HFF-Myc (cell line): ENCODE measurements around the gene MOB3B.
"Not testable (repeated sequence)": the region's sequence is repeated elsewhere in the genome, so short reads cannot be mapped to it uniquely, and the experiment has no call there.

Experiments
- DNase-seq: peaks from one replicate; pipeline ENCODE4 v3.0.0-alpha.2; 2011; ENCODE audit warnings: low read depth; ENCODE audit errors: extremely low read depth
- H3K4me3 ChIP-seq: replicated peaks from 2 replicates; pipeline ENCODE4 v1.5.1; 2011; ENCODE audit warnings: low read depth, mild to moderate bottlenecking, control low read depth, low read length
- TF ChIP-seq, protein P1 (sequence below): IDR thresholded peaks from 2 replicates; pipeline ENCODE4 v1.5.1; 2012; ENCODE audit warnings: mild to moderate bottlenecking, low read depth, low read length, control low read depth; ENCODE audit errors: missing control alignments

MOB3B gene

DNA sequence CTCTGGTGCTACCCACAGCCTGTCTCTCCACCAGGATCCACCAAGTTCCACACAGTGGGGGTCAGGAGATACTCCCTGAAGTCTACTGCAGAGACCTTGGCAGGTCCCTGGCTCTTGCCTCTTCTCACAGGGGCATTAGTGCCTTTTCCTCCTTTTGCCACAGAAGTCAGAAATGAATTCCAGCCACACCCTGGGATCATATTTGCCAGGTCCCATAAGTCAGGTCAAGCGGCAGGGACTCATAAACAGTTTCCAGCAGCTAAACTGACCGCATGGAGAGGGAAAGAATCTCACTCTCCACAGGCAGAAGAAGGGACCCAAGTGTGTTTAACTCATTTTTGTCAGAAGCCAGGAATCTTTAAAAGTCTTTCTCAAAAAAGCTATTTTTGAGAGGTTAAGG lies 18.8 kb downstream of the MOB3B start:
- TF ChIP-seq, protein P1, sequence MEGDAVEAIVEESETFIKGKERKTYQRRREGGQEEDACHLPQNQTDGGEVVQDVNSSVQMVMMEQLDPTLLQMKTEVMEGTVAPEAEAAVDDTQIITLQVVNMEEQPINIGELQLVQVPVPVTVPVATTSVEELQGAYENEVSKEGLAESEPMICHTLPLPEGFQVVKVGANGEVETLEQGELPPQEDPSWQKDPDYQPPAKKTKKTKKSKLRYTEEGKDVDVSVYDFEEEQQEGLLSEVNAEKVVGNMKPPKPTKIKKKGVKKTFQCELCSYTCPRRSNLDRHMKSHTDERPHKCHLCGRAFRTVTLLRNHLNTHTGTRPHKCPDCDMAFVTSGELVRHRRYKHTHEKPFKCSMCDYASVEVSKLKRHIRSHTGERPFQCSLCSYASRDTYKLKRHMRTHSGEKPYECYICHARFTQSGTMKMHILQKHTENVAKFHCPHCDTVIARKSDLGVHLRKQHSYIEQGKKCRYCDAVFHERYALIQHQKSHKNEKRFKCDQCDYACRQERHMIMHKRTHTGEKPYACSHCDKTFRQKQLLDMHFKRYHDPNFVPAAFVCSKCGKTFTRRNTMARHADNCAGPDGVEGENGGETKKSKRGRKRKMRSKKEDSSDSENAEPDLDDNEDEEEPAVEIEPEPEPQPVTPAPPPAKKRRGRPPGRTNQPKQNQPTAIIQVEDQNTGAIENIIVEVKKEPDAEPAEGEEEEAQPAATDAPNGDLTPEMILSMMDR: no peak
- no peak for DNase-seq
- H3K4me3 ChIP-seq: no peak overlapping the region

DNA sequence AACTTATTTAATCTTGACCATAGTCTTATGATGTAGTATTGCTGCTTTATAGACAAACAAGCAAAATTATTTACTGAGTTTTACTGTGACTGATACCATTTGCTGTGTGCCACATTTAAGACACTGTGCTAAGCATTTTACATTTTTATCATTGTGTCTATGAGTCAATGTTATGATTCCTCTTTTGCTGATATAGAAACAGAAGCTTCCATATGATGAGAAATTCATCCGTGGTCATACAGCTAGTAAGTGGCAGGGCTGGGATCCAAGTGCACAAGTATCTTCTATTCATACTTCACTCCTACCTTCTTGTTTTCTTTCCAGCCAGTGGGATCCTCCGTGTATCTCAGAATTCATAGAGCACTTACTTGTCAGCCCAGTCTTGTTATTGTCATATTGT lies 22.6 kb downstream of the MOB3B start:
- H3K4me3 ChIP-seq: no peak overlapping the region
- TF ChIP-seq, protein P1: no peak
- DNase-seq: no peak

DNA sequence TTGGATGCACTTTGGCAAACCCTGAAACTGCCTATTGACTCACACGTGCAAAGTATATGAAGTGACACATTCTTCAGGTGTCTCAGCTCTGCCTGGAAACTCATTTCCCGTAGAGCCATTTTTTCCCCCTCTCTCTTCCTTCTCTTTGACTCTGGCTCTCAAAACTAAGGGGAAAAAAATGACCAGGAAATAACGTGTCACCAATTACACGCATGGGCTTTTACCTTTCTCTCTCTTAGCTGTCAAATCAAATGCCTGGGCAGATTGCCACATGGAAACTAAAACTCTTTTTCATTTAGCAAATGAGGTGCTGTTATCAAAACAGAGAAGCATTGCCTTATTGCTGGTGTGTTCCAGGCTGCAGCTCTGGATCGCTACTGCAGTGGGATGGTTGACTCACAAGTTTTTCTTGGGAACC lies 23.9 kb downstream of the MOB3B start:
- no peak overlapping the region for H3K4me3 ChIP-seq
- no peak for DNase-seq
- TF ChIP-seq, protein P1: no peak

DNA sequence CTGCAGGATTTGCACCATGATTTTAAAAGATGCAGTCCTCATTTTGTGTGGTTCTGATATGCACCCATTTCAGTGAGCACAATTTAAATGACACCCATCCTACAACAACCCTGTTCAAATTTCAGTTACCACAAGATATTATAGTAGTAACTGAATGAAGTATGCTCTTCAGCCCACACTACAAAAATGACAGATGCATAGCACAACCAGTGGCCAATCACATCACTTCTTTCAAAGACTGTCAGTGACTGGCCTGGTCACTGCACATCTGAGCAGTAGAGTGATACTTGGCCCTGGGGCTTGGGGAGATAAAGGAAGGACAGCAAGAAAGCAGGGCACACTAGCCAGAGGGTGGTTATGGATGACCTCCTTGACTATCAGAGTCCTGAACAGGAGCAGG lies 25.4 kb downstream of the MOB3B start:
- no peak overlapping the region for H3K4me3 ChIP-seq
- TF ChIP-seq, protein P1: no peak
- DNase-seq: no peak

DNA sequence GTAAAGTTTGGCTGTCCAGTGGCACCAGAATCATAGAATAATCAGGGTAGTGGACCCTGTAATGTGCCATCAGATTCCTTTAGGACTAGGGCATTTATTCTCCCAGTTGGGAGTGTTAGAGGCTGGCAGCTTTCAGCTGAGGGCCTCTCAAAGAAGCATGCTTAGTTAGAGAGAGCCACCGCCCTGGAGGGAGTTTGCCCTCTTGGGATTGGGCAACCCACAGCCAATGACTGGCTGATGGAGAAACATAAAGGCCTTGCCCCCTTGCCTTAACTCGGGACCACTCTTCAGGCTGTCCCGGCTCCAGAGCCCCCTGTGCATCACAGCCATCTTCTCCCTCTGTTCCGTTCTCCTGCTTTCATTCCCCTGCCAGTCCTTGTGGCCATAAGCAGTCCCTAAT lies 26.0 kb downstream of the MOB3B start:
- TF ChIP-seq, protein P1: no peak
- no peak overlapping the region for H3K4me3 ChIP-seq
- DNase-seq: no peak

DNA sequence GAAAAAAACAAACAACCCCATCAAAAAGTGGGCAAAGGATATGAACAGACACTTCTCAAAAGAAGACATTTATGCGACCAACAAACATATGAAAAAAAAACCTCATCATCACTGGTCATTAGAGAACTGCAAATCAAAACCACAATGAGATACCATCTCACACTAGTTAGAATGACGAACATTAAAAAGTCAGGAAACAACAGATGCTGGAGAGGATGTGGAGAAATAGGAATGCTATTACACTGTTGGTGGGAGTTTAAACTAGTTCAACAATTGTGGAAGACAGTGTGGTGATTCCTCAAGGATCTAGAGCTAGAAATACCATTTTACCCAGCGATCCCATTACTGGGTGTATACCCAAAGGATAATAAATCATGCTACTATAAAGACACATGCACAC lies 28.7 kb downstream of the MOB3B start:
- not testable (repeated sequence) for DNase-seq, H3K4me3 ChIP-seq

DNA sequence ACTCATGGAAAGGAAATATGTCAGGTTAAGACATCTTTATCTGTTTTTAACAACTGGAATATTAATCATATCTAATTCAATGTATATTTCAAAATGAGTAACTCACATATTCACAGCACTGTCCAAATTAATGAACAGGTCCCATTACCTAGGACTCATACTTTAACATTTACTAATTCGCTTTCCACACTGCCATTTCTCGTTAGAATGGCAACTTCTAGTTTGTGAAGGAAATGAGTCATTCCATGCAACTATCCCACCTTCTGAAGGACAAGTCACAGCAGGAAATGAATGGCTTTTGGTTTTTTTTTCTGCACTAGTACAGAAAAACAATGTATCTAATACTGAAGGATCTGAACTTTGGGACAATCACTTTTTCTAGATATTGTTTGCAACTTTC lies 30.2 kb downstream of the MOB3B start:
- peak; percentile 15 for DNase-seq
- TF ChIP-seq, protein P1: no peak
- H3K4me3 ChIP-seq: no peak overlapping the region
